22Rv1 (cell line): ENCODE measurements around the gene FRAS1.
"Not testable (repeated sequence)": the region's sequence is repeated elsewhere in the genome, so short reads cannot be mapped to it uniquely, and the experiment has no call there.

Experiments
- H3K27ac ChIP-seq: fragments of 450-650 bp; 2 replicates; pipeline ENCODE4 v1.5.1; 2017
- CTCF ChIP-seq: fragments of 450-650 bp; IDR thresholded peaks from 2 replicates; pipeline ENCODE4 v1.5.1; 2017; ENCODE audit warnings: mild to moderate bottlenecking
- ZFX ChIP-seq: fragments of 450-650 bp; IDR thresholded peaks from 2 replicates; pipeline ENCODE4 v1.6.1; 2017; ENCODE audit warnings: antibody characterized with exemption, borderline replicate concordance

Gene FRAS1

GRCh38 chr4:78207541-78207940, 150.4 kb downstream of the FRAS1 start:
- H3K27ac ChIP-seq, result no peak overlapping the region
- TF ChIP-seq ZFX (no peak), CTCF (no peak)

- TF ChIP-seq ZFX (no peak), CTCF (no peak)
- H3K27ac ChIP-seq, result no peak overlapping the region
These were observed 150.8 kb downstream of the FRAS1 start for GRCh38 chr4:78207951-78208350.

GRCh38 chr4:78208896-78209295, 151.8 kb downstream of the FRAS1 start:
- not testable (repeated sequence) for H3K27ac ChIP-seq

- TF ChIP-seq ZFX, result no peak
- no peak for TF ChIP-seq CTCF
These were observed 153.7 kb downstream of the FRAS1 start for GRCh38 chr4:78210694-78211410.

GRCh38 chr4:78213218-78213617, 156.1 kb downstream of the FRAS1 start:
- TF ChIP-seq CTCF, result no peak
- TF ChIP-seq ZFX, result no peak

More at GRCh38 chr4:78210694-78211410, 153.7 kb downstream of the FRAS1 start:
- H3K27ac ChIP-seq, result no peak overlapping the region

GRCh38 chr4:78214078-78214477, 157.0 kb downstream of the FRAS1 start:
- H3K27ac ChIP-seq, result no peak overlapping the region
- TF ChIP-seq ZFX (no peak), CTCF (no peak)

More at GRCh38 chr4:78213218-78213617, 156.1 kb downstream of the FRAS1 start:
- H3K27ac ChIP-seq, result no peak overlapping the region

- H3K27ac ChIP-seq, result no peak overlapping the region
- no peak for TF ChIP-seq ZFX
- TF ChIP-seq CTCF, result no peak
These were observed 160.4 kb downstream of the FRAS1 start for GRCh38 chr4:78217557-78217956.

- H3K27ac ChIP-seq, result no peak overlapping the region
- TF ChIP-seq CTCF, result no peak
- no peak for TF ChIP-seq ZFX
These were observed 161.1 kb downstream of the FRAS1 start for GRCh38 chr4:78218260-78218659.
